Activated naive CD8-positive, alpha-beta T cell treated with anti-CD3 and anti-CD28 coated beads for 36 hours (primary cell): Measurements from ENCODE around the gene METTL8. TPM values are rescaled to one million over a fixed set of nuclear protein-coding genes. Genes with fewer than 3 reads are reported as not detected.

Experiments used
- DNase-seq: peaks from one replicate; pipeline ENCODE4 v3.0.0; 2021
- H3K27ac Mint-ChIP-seq: one replicate; pipeline ENCODE4 v1.8.0; 2022; ENCODE audit warnings: mild to moderate bottlenecking, moderate library complexity, mixed read lengths
- H3K27me3 Mint-ChIP-seq: one replicate; pipeline ENCODE4 v1.8.0; 2022; ENCODE audit warnings: mild to moderate bottlenecking, mixed read lengths
- H3K36me3 Mint-ChIP-seq: one replicate; pipeline ENCODE4 v1.8.0; 2021; ENCODE audit warnings: mild to moderate bottlenecking, mixed read lengths
- H3K4me1 Mint-ChIP-seq: one replicate; pipeline ENCODE4 v1.8.0; 2021; ENCODE audit warnings: mixed read lengths
- H3K4me3 Mint-ChIP-seq: one replicate; pipeline ENCODE4 v1.8.0; 2022; ENCODE audit warnings: mild to moderate bottlenecking, moderate library complexity, mixed read lengths
- H3K9me3 Mint-ChIP-seq: one replicate; pipeline ENCODE4 v1.8.0; 2022; ENCODE audit warnings: mixed read lengths
- total RNA-seq, 2 experiments: library from RNA; stranded (reverse); gene quantifications; one replicate each; pipeline ENCODE4 v1.2.3, GENCODE V29; 2021

METTL8 gene, protein sequence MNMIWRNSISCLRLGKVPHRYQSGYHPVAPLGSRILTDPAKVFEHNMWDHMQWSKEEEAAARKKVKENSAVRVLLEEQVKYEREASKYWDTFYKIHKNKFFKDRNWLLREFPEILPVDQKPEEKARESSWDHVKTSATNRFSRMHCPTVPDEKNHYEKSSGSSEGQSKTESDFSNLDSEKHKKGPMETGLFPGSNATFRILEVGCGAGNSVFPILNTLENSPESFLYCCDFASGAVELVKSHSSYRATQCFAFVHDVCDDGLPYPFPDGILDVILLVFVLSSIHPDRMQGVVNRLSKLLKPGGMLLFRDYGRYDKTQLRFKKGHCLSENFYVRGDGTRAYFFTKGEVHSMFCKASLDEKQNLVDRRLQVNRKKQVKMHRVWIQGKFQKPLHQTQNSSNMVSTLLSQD
- 10 to 100 TPM; 49.4 to 52.7 TPM for total RNA-seq

DNA sequence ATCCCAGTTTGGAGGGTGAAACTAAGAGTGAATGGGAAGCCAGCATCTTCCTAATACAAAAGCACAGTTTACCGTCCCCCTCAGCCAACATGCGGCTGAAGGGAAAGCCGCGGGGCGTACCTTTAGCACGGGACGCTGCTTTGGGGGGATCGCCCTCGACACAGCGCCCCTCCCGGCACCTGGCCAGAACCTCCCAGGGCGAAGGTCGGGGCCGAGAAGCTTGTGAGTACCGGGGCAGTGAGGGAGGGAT lies at the start of gene METTL8:
TSS of gene METTL8 (minus strand) at position 228 of the 250 bp plus-strand sequence. CDS start 41,805 bp downstream, outside the sequence.
- no peak for DNase-seq
- Mint-ChIP-seq H3K9me3 (peaks cover 5% of the 10 kb centered on the region), H3K36me3 (peaks cover 76% of the 10 kb centered on the region), H3K27ac (peak within 1 kb of the TSS; percentile 97), H3K4me3 (peak within 1 kb of the TSS; percentile 88), H3K27me3 (no peaks in the 10 kb centered on the region), H3K4me1 (peaks cover 45% of the 10 kb centered on the region)

DNA sequence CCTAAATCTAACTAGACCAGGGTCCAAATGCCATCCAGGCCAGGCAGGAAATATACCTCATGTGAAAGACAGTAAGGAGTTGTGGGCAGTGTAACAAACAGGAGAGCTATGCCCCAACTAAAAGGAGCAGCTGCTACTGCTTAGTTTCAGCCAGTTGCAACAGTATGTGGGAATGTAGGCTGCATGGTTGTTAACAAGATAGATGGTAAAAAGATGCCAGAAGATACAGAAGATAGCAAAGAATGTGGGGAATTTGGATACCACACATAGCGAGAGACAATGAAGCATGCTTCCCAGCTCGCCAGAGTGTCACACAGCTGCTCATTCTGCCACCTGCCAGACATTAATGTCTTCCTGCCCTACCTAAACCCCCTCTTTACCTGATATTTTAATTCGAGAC lies 49.1 kb upstream of the METTL8 start:
- H3K4me3 Mint-ChIP-seq = no peak overlapping the region
- no peaks in the 10 kb centered on the region for H3K4me1 Mint-ChIP-seq
- no peak for DNase-seq
- no peaks in the 10 kb centered on the region for H3K27me3 Mint-ChIP-seq
- no peak overlapping the region for H3K27ac Mint-ChIP-seq
- peaks cover 34% of the 10 kb centered on the region for H3K36me3 Mint-ChIP-seq
- no peaks in the 10 kb centered on the region for H3K9me3 Mint-ChIP-seq

DNA sequence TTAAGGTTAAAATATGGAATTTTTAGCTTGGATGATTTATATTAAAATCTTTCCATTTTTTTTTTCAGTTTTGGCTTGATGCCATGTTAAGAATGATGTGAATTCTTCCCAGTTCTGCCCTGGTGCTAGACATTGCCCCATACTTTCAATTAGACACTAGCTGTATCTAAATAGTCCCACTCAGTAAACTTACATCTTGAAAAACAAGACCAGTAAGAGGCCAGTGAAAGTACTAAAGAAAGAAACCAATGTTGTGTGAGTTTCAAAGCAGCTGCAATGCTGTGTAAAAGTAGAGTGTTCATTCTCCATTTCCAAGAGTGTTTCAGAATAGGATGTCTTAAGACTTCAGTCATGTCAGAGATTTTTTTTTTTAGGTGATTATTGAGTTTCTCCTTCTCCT lies 48.5 kb upstream of the METTL8 start:
- H3K9me3 Mint-ChIP-seq = no peaks in the 10 kb centered on the region
- H3K27me3 Mint-ChIP-seq = no peaks in the 10 kb centered on the region
- no peak overlapping the region for H3K27ac Mint-ChIP-seq
- no peaks in the 10 kb centered on the region for H3K4me1 Mint-ChIP-seq
- DNase-seq = no peak
- peaks cover 30% of the 10 kb centered on the region for H3K36me3 Mint-ChIP-seq
- no peak overlapping the region for H3K4me3 Mint-ChIP-seq

DNA sequence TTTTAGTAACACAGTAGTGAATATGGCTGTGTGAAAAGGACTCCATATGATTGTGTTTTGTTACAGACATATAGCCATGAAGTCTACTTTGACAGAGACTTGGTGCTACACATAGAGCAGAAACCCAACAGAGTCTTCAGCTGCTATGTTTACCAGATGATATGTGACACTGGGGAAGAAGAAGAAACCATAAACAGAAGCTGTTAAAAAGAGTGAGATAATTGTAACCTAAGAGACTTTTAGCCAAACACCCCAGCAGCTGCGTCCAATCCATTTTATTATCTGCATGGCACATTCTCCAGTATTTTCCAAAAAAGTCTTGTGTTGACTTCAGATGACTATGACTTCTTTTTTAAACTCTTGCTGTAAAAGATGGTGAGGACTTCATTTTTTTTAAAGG lies 47.1 kb upstream of the METTL8 start:
- H3K36me3 Mint-ChIP-seq = peaks cover 21% of the 10 kb centered on the region
- H3K4me3 Mint-ChIP-seq = no peak overlapping the region
- H3K9me3 Mint-ChIP-seq = no peaks in the 10 kb centered on the region
- no peaks in the 10 kb centered on the region for H3K4me1 Mint-ChIP-seq
- H3K27me3 Mint-ChIP-seq = no peaks in the 10 kb centered on the region
- no peak overlapping the region for H3K27ac Mint-ChIP-seq
- no peak for DNase-seq

DNA sequence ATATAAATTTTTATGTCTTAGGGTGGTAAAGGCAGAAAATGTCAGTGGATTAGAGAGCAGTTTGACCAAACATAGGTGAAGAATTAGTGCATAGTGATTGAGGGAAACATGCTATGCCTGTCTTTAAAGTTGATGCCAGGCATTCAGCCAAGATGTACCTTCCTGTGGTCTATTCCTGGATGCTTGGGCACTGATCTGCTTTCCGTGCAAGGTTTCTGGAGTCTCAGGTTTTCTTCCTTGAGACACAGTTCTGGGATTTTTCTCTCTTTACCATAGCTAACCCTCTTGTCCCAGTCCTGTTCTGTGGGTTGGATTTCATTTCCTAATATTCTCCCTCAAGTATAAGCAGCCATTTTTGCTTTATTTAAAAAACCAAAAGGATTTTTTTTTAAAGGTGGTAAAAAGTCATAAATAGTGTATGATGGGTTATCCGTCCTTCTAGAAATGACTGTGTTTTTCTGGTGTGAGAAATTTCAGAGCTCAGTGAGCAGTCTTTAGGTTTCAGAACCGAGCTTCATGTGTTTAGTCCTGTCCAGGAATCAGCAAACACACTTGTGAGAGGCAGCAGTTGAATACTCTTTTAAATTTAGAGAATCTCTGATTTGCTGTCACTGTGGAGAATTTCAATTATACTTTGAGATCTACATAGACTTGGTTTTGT lies 45.5 kb upstream of the METTL8 start:
- no peak overlapping the region for H3K4me3 Mint-ChIP-seq
- peaks cover 20% of the 10 kb centered on the region for H3K36me3 Mint-ChIP-seq
- no peaks in the 10 kb centered on the region for H3K27me3 Mint-ChIP-seq
- no peak overlapping the region for H3K27ac Mint-ChIP-seq
- H3K9me3 Mint-ChIP-seq = no peaks in the 10 kb centered on the region
- H3K4me1 Mint-ChIP-seq = no peaks in the 10 kb centered on the region
- no peak for DNase-seq

DNA sequence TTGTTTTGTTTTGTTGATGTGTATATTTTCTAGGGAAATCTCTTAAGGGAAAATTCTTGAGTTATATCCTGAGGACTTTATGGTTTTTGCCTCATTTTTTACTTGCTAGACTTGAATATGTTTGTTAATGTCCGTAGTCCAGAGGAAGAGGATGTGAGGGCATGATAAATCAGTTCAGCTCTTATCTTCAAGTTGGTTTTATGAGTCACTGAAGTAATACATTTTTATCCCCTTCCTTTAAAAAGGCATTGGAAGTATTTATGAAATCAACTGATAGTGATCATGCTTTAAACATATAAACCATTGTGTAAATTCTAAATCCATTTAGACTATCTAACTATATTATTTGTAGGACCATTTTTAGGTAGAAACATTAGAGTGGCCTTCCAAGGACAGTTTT lies 44.6 kb upstream of the METTL8 start:
- Mint-ChIP-seq H3K9me3 (no peaks in the 10 kb centered on the region), H3K4me3 (no peak overlapping the region), H3K27me3 (no peaks in the 10 kb centered on the region), H3K27ac (no peak overlapping the region), H3K4me1 (no peaks in the 10 kb centered on the region), H3K36me3 (peaks cover 20% of the 10 kb centered on the region)
- DNase-seq = no peak

DNA sequence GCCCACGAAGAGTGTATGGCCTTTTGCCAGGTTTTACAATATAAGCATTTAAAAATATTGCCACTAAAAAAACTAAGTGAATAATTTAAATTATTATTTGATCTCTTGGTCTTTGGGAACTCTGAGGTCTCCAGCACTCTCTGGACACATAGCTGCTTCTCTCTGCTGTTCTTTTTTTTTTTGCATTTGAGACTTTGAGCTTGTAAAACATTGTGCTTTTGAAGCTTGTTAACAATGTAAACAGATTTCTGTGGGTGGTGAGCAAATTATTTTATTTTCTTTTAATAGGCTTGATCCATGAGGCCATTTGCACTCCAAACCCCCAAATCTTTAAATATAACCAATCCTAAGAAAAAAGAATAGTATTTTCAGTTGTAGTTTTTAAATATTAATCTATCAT lies 42.2 kb upstream of the METTL8 start:
- Mint-ChIP-seq H3K36me3 (peaks cover 18% of the 10 kb centered on the region), H3K4me3 (no peak overlapping the region), H3K9me3 (no peaks in the 10 kb centered on the region), H3K4me1 (no peaks in the 10 kb centered on the region), H3K27ac (no peak overlapping the region), H3K27me3 (no peaks in the 10 kb centered on the region)
- no peak for DNase-seq

DNA sequence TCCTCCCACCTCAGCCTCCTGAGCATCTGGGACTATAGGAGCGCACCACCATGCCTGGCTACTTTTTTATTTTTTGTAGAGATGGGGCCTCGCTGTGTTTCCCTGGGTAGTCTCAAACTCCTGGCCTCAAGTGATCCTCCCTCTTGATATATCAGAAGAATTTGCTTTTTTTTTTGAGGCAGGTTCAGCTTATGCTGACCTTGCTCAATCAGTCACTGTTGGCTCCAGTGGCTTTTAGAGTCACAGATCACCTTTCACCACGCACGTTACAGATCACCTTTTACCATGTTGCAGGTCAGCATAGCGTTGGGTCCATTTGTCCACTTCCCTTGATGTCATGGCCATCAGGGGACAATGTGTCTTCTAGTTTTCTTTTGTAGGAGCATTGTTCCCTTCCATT lies 36.3 kb upstream of the METTL8 start:
- Mint-ChIP-seq H3K9me3 (no peaks in the 10 kb centered on the region), H3K27ac (no peak overlapping the region), H3K4me1 (no peaks in the 10 kb centered on the region)

DNA sequence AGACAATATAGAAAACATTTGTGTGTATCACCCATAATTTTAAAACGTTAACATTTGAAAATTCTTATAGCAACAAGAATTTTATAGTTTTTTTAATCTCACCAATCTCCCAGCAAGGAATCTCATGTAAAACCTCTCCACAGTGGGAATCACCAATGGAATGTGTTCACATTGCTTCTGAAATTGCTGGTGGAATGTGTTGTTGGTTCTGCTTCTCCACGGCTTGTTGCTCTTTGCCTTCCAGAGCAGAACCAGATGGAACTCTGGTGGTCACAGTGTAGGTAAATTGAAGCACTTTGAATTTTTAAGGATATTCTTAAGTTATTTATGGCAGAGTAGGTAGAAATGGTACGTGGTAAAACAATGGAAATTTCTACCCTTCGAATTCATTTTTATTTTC lies 35.4 kb upstream of the METTL8 start:
- Mint-ChIP-seq H3K36me3 (peaks cover 19% of the 10 kb centered on the region), H3K27me3 (no peaks in the 10 kb centered on the region), H3K9me3 (no peaks in the 10 kb centered on the region), H3K27ac (no peak overlapping the region), H3K4me3 (no peak overlapping the region), H3K4me1 (no peaks in the 10 kb centered on the region)
- no peak for DNase-seq

More for the DNA sequence above, 36.3 kb upstream of the METTL8 start:
- no peak overlapping the region for H3K4me3 Mint-ChIP-seq
- DNase-seq = no peak
- H3K36me3 Mint-ChIP-seq = peaks cover 24% of the 10 kb centered on the region
- H3K27me3 Mint-ChIP-seq = no peaks in the 10 kb centered on the region

DNA sequence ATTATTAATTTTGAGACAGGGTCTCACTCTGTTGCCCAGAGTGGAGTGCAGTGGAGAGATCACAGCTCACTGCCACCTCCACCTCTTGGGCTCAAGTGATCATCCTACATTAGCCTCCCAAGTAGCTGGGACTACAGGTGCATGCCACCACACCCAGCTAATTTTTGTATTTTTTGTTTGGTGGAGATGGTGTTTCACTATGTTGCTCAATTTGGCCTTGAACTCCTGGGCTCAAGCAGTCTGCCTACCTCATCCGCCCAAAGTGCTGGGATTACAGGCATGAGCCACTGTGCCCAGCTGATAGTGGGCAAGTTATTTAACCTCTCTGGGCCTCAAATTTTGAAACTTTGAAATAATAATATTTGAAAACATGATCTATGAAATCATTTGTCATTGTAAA lies 26.7 kb upstream of the METTL8 start:
- no peak overlapping the region for H3K27ac Mint-ChIP-seq
- no peaks in the 10 kb centered on the region for H3K4me1 Mint-ChIP-seq
- DNase-seq = no peak
- H3K4me3 Mint-ChIP-seq = no peak overlapping the region
- peaks cover 43% of the 10 kb centered on the region for H3K36me3 Mint-ChIP-seq
- H3K27me3 Mint-ChIP-seq = no peaks in the 10 kb centered on the region
- H3K9me3 Mint-ChIP-seq = peaks cover 7% of the 10 kb centered on the region

DNA sequence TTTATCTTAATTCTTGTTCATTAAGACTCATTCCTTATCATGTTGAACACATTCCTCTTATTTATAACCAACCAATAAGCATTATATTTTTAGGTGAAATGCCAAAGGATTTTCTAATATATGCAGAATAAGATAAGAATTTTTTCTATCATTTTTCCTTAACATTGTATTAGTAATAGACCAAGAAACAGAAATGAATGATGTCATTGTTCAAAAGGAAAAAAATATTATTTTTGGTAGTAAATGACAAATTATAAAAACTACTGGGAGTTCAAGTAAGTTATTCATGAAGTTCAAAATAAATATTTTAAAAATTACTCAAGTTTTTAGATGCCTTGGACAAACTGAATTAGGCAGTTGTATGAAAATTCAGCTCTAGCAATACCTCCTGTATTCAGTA lies 25.7 kb upstream of the METTL8 start:
- no peak overlapping the region for H3K4me3 Mint-ChIP-seq
- no peaks in the 10 kb centered on the region for H3K27me3 Mint-ChIP-seq
- H3K9me3 Mint-ChIP-seq = peaks cover 7% of the 10 kb centered on the region
- DNase-seq = no peak
- H3K4me1 Mint-ChIP-seq = no peaks in the 10 kb centered on the region
- H3K27ac Mint-ChIP-seq = no peak overlapping the region
- H3K36me3 Mint-ChIP-seq = peaks cover 51% of the 10 kb centered on the region

DNA sequence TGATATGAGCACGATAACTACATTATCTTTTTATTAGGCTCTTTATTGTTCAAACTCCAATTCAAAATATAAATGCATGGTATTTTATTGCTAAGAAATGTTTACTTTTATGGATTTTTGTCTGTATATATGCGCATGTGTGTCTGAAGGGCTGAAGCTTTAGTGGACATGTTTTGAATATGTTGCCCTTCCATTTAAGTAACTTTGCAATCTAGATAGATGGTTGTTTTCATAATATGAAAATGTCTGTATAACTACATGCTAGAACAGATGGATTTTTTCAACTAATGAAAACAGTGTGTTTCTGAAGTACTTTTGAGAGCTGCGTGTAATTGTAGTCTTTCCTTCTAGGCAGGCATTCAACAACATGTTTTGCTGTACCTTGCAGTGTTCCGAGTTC lies 19.0 kb upstream of the METTL8 start:
- Mint-ChIP-seq H3K4me3 (no peak overlapping the region), H3K27me3 (no peaks in the 10 kb centered on the region), H3K9me3 (peaks cover 5% of the 10 kb centered on the region), H3K36me3 (peaks cover 42% of the 10 kb centered on the region), H3K27ac (no peak overlapping the region), H3K4me1 (no peaks in the 10 kb centered on the region)
- DNase-seq = no peak

DNA sequence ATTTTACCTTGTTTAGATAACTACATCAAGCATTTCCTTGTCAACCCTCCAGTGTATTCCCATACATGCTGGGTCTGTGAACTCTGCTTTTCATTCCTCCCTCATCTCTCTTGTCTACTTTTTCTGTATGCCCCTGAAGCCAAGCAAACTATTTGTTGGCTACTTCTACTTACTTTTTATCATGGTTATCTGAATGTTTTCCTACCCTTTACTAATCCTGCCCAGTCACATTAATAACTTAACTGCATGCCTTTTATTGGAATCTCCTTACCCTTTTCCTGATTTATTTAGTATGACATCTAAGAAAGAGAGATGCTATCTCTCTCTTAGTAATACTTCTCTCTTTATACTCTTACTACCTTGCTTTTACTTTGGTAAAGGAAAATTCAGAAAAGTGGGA lies 17.3 kb upstream of the METTL8 start:
- Mint-ChIP-seq H3K4me3 (no peak overlapping the region), H3K27ac (no peak overlapping the region), H3K4me1 (no peaks in the 10 kb centered on the region), H3K9me3 (peaks cover 2% of the 10 kb centered on the region), H3K27me3 (no peaks in the 10 kb centered on the region), H3K36me3 (peaks cover 31% of the 10 kb centered on the region)
- no peak for DNase-seq

DNA sequence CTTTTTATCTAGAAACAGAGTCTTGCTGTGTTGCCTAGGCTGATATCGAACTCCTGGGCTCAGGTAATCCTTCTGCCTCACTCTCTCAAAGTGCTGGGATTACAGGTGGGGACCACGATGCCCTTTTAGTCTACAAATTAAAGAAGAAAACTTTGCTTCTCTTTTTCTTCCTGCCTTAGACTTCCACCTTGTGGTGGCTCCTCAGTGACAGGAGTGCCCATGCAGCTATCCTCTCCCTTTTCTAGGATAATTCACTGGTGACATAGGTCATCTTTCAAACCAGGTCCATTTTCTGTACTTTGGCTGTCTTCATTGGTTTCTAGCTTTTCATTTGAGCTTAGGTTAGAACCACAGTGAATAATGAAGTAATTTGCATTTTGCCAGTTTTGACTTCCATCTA lies 13.9 kb upstream of the METTL8 start:
- no peak for DNase-seq
- Mint-ChIP-seq H3K27ac (no peak overlapping the region), H3K27me3 (no peaks in the 10 kb centered on the region), H3K4me1 (no peaks in the 10 kb centered on the region), H3K36me3 (peaks cover 18% of the 10 kb centered on the region), H3K4me3 (no peak overlapping the region), H3K9me3 (no peaks in the 10 kb centered on the region)

DNA sequence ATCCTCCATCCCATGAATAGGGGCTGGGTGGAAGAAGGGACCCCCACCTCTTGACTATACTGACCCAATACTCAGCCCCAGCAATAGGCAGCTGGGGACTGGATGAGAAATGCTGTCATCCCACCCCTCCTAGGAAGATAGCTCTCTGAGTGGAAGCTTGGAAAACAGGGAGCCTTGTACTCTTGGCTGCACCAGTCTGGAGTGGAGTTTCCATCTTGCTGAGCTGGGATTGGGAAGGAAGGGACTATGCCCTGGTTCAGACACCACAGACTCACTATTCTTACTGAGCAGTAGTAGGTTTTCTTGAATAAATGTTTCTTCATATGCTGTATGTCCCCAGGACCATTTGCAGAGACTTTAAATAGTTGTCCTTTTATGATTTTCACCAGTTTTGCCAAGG lies 7.7 kb upstream of the METTL8 start:
- peaks cover 17% of the 10 kb centered on the region for H3K4me1 Mint-ChIP-seq
- peaks cover 40% of the 10 kb centered on the region for H3K36me3 Mint-ChIP-seq
- DNase-seq = no peak
- no peak overlapping the region for H3K27ac Mint-ChIP-seq
- no peak overlapping the region for H3K4me3 Mint-ChIP-seq
- no peaks in the 10 kb centered on the region for H3K9me3 Mint-ChIP-seq
- no peaks in the 10 kb centered on the region for H3K27me3 Mint-ChIP-seq

DNA sequence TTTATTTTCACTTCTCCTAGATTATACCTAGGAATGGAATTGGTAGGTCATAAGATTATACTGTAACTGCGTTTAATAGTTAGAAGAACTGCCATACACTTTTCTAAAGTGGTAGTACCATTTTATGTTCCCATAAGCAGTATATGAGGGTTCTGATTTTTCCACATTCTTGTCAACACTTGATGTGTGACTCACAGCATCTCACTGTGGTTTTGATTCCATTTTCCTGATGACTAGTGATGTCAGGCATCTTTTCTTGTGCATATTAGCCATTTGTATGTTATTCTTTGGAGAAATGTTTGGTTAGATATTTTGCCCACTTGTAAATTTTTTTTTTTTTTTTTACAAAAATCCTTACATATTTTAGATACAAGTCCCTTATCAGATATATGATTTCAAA lies 2.5 kb upstream of the METTL8 start:
- Mint-ChIP-seq H3K9me3 (peaks cover 2% of the 10 kb centered on the region), H3K27ac (no peak overlapping the region), H3K27me3 (no peaks in the 10 kb centered on the region), H3K36me3 (peaks cover 72% of the 10 kb centered on the region), H3K4me1 (peaks cover 47% of the 10 kb centered on the region), H3K4me3 (no peak overlapping the region)
- DNase-seq = no peak
